Measurements from ENCODE around the gene MED12L.

DNA sequence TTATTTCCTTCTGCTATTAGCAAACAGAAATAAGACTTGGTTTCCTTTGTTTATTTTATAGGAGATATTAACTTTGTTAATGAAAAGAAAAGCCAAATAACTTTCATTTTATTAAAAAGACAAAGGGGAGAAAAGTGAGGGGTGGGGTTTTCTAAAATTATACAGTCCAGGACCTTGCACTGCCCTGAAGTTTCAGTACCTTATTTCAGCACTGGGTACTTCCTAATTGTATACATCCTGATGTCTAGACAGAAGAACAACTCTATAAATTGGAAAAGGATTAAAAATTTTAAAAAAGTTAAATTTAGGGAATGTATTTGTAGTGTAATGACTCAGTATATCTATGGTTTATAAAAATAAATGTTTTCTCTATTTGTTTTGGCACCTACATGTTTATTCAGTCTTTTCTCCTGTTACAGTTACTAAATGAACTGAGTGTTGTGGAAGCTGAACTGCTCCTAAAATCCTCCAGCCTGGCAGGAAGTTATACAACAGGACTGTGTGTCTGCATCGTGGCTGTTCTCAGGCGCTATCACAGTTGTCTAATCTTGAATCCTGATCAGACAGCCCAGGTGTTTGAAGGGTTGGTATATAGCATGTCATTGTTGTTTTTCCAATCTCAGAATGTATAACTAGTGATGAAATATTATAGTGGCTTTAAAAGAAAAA, 271.5 kb downstream of the MED12L start:
- TF ChIP-seq, protein P1, sequence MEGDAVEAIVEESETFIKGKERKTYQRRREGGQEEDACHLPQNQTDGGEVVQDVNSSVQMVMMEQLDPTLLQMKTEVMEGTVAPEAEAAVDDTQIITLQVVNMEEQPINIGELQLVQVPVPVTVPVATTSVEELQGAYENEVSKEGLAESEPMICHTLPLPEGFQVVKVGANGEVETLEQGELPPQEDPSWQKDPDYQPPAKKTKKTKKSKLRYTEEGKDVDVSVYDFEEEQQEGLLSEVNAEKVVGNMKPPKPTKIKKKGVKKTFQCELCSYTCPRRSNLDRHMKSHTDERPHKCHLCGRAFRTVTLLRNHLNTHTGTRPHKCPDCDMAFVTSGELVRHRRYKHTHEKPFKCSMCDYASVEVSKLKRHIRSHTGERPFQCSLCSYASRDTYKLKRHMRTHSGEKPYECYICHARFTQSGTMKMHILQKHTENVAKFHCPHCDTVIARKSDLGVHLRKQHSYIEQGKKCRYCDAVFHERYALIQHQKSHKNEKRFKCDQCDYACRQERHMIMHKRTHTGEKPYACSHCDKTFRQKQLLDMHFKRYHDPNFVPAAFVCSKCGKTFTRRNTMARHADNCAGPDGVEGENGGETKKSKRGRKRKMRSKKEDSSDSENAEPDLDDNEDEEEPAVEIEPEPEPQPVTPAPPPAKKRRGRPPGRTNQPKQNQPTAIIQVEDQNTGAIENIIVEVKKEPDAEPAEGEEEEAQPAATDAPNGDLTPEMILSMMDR (IDR thresholded peaks at IDR 0.05; ENCODE audit: low read depth, low read length) = no peak
- TF ChIP-seq, protein P2, sequence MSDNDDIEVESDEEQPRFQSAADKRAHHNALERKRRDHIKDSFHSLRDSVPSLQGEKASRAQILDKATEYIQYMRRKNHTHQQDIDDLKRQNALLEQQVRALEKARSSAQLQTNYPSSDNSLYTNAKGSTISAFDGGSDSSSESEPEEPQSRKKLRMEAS (IDR thresholded peaks at IDR 0.05; ENCODE audit: low read depth, low read length) = no peak
- TF ChIP-seq POLR2A (IDR thresholded peaks at IDR 0.05; ENCODE audit: extremely low read depth, insufficient read length) (no peak), MYC (IDR thresholded peaks at IDR 0.05; ENCODE audit: low read depth, low read length) (no peak)

Data from NB4 (cell line).